ENCODE results near the gene RRP8.

DNA sequence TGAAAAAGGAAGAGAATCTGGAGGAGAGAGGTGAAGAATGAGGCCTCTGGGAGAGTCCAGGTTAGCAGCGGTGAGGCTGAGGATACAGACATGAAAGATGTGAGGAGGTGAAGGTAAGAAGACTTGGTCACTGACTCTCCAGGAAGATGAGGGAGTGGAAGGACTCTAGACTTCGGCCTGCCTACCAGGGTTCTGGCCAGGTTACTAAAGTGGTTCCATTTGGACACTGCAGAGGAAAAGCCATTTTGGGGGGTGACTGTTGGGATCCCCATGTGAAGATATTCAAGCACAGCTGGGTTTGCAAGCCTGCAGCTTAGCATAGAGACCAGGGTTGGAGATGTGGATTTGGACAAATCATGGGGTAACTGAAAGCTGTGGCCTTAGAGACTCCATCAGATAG is 44.4 kb upstream of the RRP8 start:
- TF ChIP-seq YY1 (IDR thresholded peaks at IDR 0.05; ENCODE audit: insufficient read depth, insufficient read length) (no peak), ZNF274 (IDR thresholded peaks at IDR 0.05; ENCODE audit: low read depth, low read length) (no peak)

Data from NT2/D1 (cell line).